IPS-18c (cell line): ENCODE measurements around the gene CLTB.

Experiments used
- H3K4me3 ChIP-seq: 2 replicates; pipeline ENCODE4 v1.7.0; 2013; ENCODE audit warnings: low read depth, mild to moderate bottlenecking, low read length, moderate library complexity; ENCODE audit not compliant: insufficient read depth
- H3K9me3 ChIP-seq: one replicate; pipeline ENCODE4 v1.6.1; 2013; ENCODE audit warnings: mild to moderate bottlenecking, low read length, moderate library complexity; ENCODE audit not compliant: control insufficient read depth, insufficient read depth

CLTB gene

GRCh38 chr5:176438959-176439757, 22.8 kb upstream of the CLTB start:
- no peak overlapping the region for H3K4me3 ChIP-seq
- peaks cover 2% of the 10 kb centered on the region for H3K9me3 ChIP-seq

- no peak overlapping the region for H3K4me3 ChIP-seq
- peaks cover 2% of the 10 kb centered on the region for H3K9me3 ChIP-seq
These were observed 20.3 kb upstream of the CLTB start for GRCh38 chr5:176436656-176437055.

- peaks cover 2% of the 10 kb centered on the region for H3K9me3 ChIP-seq
- H3K4me3 ChIP-seq: no peak overlapping the region
These were observed 16.4 kb upstream of the CLTB start for GRCh38 chr5:176432707-176433106.

- Histone ChIP-seq H3K9me3 (no peaks in the 10 kb centered on the region), H3K4me3 (no peak overlapping the region)
These were observed 13.6 kb upstream of the CLTB start for GRCh38 chr5:176429972-176430371.

- Histone ChIP-seq H3K4me3 (no peak overlapping the region), H3K9me3 (no peaks in the 10 kb centered on the region)
These were observed 11.6 kb upstream of the CLTB start for GRCh38 chr5:176427971-176428370.

- no peak overlapping the region for H3K4me3 ChIP-seq
- H3K9me3 ChIP-seq: no peaks in the 10 kb centered on the region
These were observed 10.5 kb upstream of the CLTB start for GRCh38 chr5:176426876-176427275.

- Histone ChIP-seq H3K4me3 (no peak overlapping the region), H3K9me3 (no peaks in the 10 kb centered on the region)
These were observed 9.5 kb upstream of the CLTB start for GRCh38 chr5:176425791-176426190.

- Histone ChIP-seq H3K9me3 (no peaks in the 10 kb centered on the region), H3K4me3 (no peak overlapping the region)
These were observed 8.8 kb upstream of the CLTB start for GRCh38 chr5:176425138-176425537.

- Histone ChIP-seq H3K9me3 (no peaks in the 10 kb centered on the region), H3K4me3 (no peak overlapping the region)
These were observed 7.8 kb upstream of the CLTB start for GRCh38 chr5:176424181-176424580.

- Histone ChIP-seq H3K4me3 (no peak overlapping the region), H3K9me3 (no peaks in the 10 kb centered on the region)
These were observed 4.7 kb upstream of the CLTB start for GRCh38 chr5:176420972-176421544.

- no peak overlapping the region for H3K4me3 ChIP-seq
- peaks cover 5% of the 10 kb centered on the region for H3K9me3 ChIP-seq
These were observed 3.7 kb upstream of the CLTB start for GRCh38 chr5:176420086-176420485.

- Histone ChIP-seq H3K4me3 (no peak overlapping the region), H3K9me3 (peaks cover 5% of the 10 kb centered on the region)
These were observed 1.9 kb upstream of the CLTB start for GRCh38 chr5:176418251-176418650.

- Histone ChIP-seq H3K4me3 (no peak overlapping the region), H3K9me3 (peaks cover 5% of the 10 kb centered on the region)
These were observed 626 bp upstream of the CLTB start for GRCh38 chr5:176416965-176417364.

GRCh38 chr5:176415240-176415951, 943 bp downstream of the CLTB start:
- Histone ChIP-seq H3K4me3 (peak overlapping the region; percentile 76), H3K9me3 (peaks cover 5% of the 10 kb centered on the region)

- H3K9me3 ChIP-seq: peaks cover 5% of the 10 kb centered on the region
- no peak overlapping the region for H3K4me3 ChIP-seq
These were observed 1.6 kb downstream of the CLTB start for GRCh38 chr5:176414704-176415103.

- Histone ChIP-seq H3K9me3 (peaks cover 5% of the 10 kb centered on the region), H3K4me3 (no peak overlapping the region)
These were observed 2.6 kb downstream of the CLTB start for GRCh38 chr5:176413709-176414191.

- peaks cover 5% of the 10 kb centered on the region for H3K9me3 ChIP-seq
- H3K4me3 ChIP-seq: no peak overlapping the region
These were observed 3.1 kb downstream of the CLTB start for GRCh38 chr5:176413255-176413565.
